SH-SY5Y (cell line): ENCODE measurements around the gene PPP1R12A.

Experiments
- GATA2 ChIP-seq: IDR thresholded peaks from 2 replicates; pipeline ENCODE4 v1.6.1; 2011; ENCODE audit warnings: mild to moderate bottlenecking, low read depth, low read length
- GATA3 ChIP-seq: IDR thresholded peaks from 2 replicates; pipeline ENCODE4 v1.6.1; 2011; ENCODE audit warnings: low read depth, mild to moderate bottlenecking, low read length, moderate library complexity

DNA sequence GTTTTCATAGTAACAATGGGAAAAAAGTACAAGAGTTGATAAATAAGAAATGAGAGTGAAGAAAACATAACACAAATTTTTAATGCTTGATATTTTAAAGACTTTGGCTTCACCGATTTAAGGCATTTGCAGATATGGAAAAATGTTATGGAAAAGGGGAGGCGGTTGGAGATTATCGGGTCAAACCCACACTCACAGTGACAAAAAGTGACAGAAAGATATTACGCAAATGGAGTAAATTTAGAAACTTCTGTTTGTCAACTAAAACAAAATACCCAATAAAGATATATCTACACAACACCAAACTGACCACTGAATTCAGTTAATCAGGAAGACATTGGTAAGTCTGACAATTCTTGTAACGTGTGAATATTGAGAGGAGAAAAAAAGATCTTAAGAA, 2.5 kb downstream of the PPP1R12A start:
- TF ChIP-seq GATA2 (no peak), GATA3 (no peak)
